Nephron (organoid): ENCODE results near the gene SLC31A2.

ENCODE experiments used
- H3K27ac Mint-ChIP-seq, 3 experiments: 2 replicates each; pipeline ENCODE4 v1.8.0; 2020; ENCODE audit warnings: mixed read lengths in 3 of 3, mild to moderate bottlenecking in 2 of 3, moderate library complexity in 1 of 3
- H3K27me3 Mint-ChIP-seq: 2 replicates; pipeline ENCODE4 v1.8.0; 2021; ENCODE audit warnings: low read depth, mild to moderate bottlenecking, moderate library complexity, mixed read lengths
- H3K36me3 Mint-ChIP-seq: 2 replicates; pipeline ENCODE4 v1.8.0; 2020; ENCODE audit warnings: low read depth, mixed read lengths
- H3K4me1 Mint-ChIP-seq: 2 replicates; pipeline ENCODE4 v1.8.0; 2020; ENCODE audit warnings: mixed read lengths
- H3K4me3 Mint-ChIP-seq, 3 experiments: 2 replicates each; pipeline ENCODE4 v1.8.0; 2020; ENCODE audit warnings: mild to moderate bottlenecking in 3 of 3, mixed read lengths in 3 of 3, moderate library complexity in 2 of 3
- H3K9me3 Mint-ChIP-seq: 2 replicates; pipeline ENCODE4 v1.8.0; 2020; ENCODE audit warnings: mixed read lengths
- CTCF ChIP-seq, 3 experiments: fragments of 200-600 bp; sonication (generic); IDR thresholded peaks; one replicate each; pipeline ENCODE4 v1.5.0; 2021; ENCODE audit warnings: antibody characterized with exemption in 3 of 3; ENCODE audit not compliant: unreplicated experiment in 3 of 3

The SLC31A2 gene

GRCh38 chr9:113186137-113186755 lies 35.4 kb downstream of the SLC31A2 start:
- Mint-ChIP-seq H3K27ac (no peak overlapping the region), H3K4me1 (no peaks in the 10 kb centered on the region), H3K27me3 (no peaks in the 10 kb centered on the region), H3K36me3 (peaks cover 60% of the 10 kb centered on the region), H3K9me3 (no peaks in the 10 kb centered on the region), H3K4me3 (no peak overlapping the region)
- TF ChIP-seq CTCF (IDR thresholded peaks at IDR 0.05; ENCODE audit: unreplicated experiment in 3 of 3), result no peak

- H3K27ac Mint-ChIP-seq, result no peak overlapping the region
- H3K27me3 Mint-ChIP-seq, result no peaks in the 10 kb centered on the region
- H3K9me3 Mint-ChIP-seq, result no peaks in the 10 kb centered on the region
- no peaks in the 10 kb centered on the region for H3K4me1 Mint-ChIP-seq
- peaks cover 44% of the 10 kb centered on the region for H3K36me3 Mint-ChIP-seq
- no peak for TF ChIP-seq CTCF (IDR thresholded peaks at IDR 0.05; ENCODE audit: unreplicated experiment in 3 of 3)
- H3K4me3 Mint-ChIP-seq, result no peak overlapping the region
These were observed 37.3 kb downstream of the SLC31A2 start for GRCh38 chr9:113187929-113188595.

- H3K9me3 Mint-ChIP-seq, result no peaks in the 10 kb centered on the region
- no peak for TF ChIP-seq CTCF (IDR thresholded peaks at IDR 0.05; ENCODE audit: unreplicated experiment in 3 of 3)
- no peaks in the 10 kb centered on the region for H3K4me1 Mint-ChIP-seq
- peaks cover 36% of the 10 kb centered on the region for H3K36me3 Mint-ChIP-seq
- no peaks in the 10 kb centered on the region for H3K27me3 Mint-ChIP-seq
- H3K27ac Mint-ChIP-seq, result no peak overlapping the region
- no peak overlapping the region for H3K4me3 Mint-ChIP-seq
These were observed 41.6 kb downstream of the SLC31A2 start for GRCh38 chr9:113192455-113192854.

GRCh38 chr9:113199683-113200329 lies 49.0 kb downstream of the SLC31A2 start:
- Mint-ChIP-seq H3K27ac (no peak overlapping the region), H3K4me1 (no peaks in the 10 kb centered on the region), H3K36me3 (peaks cover 82% of the 10 kb centered on the region), H3K9me3 (no peaks in the 10 kb centered on the region), H3K27me3 (no peaks in the 10 kb centered on the region), H3K4me3 (no peak overlapping the region)
- no peak for TF ChIP-seq CTCF (IDR thresholded peaks at IDR 0.05; ENCODE audit: unreplicated experiment in 3 of 3)

GRCh38 chr9:113205432-113205831 lies 54.6 kb downstream of the SLC31A2 start:
- TF ChIP-seq CTCF (IDR thresholded peaks at IDR 0.05; ENCODE audit: unreplicated experiment in 3 of 3), result no peak
- no peak overlapping the region for H3K27ac Mint-ChIP-seq
- H3K27me3 Mint-ChIP-seq, result no peaks in the 10 kb centered on the region
- no peak overlapping the region for H3K4me3 Mint-ChIP-seq
- peaks cover 67% of the 10 kb centered on the region for H3K36me3 Mint-ChIP-seq
- H3K9me3 Mint-ChIP-seq, result no peaks in the 10 kb centered on the region
- no peaks in the 10 kb centered on the region for H3K4me1 Mint-ChIP-seq
